Posterior cingulate gyrus (tissue), 11 donors: ENCODE results near the gene MFSD6.

Experiments
- DNase-seq, 10 donors: peaks; one replicate each; pipeline versions ENCODE4 v3.0.0 to v3.0.0-alpha.2; 2020 to 2021; ENCODE audit warnings: mixed read lengths in 3 of 10
- intact Hi-C: fragments of 100-400 bp; cut with DNase I; formaldehyde crosslinking; loops from one replicate; pipeline ENCODE4 v1.15.1; 2023

MFSD6 gene

GRCh38 chr2:190545555-190546385 lies 137.6 kb downstream of the MFSD6 start:
- intact Hi-C loops, result no loop called here
- DNase-seq, result no peak

- intact Hi-C loops, result no loop called here
- DNase-seq, result no peak
These were observed 138.6 kb downstream of the MFSD6 start for GRCh38 chr2:190546734-190547133.

DNA sequence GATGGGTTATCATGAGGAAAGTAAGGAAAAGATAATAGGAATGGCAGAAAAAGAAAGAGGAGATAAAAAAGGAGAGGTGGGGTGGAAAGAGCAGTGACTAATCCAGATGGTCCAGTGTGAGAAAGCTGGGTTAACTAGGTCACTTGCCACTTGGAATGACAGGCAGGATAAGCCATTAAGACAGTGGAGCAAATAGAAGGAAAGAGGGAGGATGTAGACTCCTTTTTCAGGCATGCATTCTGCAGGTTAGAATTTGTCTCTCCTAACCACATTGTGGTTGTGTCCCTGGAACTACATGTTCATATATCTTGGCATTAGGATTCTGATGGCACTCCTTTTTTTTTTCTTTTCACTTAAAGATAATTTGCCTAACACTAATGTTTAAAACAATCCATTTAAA lies 139.7 kb downstream of the MFSD6 start:
- no peak for DNase-seq
- intact Hi-C loops, result no loop called here

GRCh38 chr2:190550137-190550536 lies 142.0 kb downstream of the MFSD6 start:
- intact Hi-C loops, result no loop called here
- no peak for DNase-seq
